GM10248 (cell line): ENCODE results near the gene TNFSF15.
A peak's percentile ranks its signal among the peaks of the same experiment; 100 is the strongest.
"Not testable (repeated sequence)": the region's sequence is repeated elsewhere in the genome, so short reads cannot be mapped to it uniquely, and the experiment has no call there.

Source experiments
- CTCF ChIA-PET: fragments of 300-600 bp; sonication (Branson Sonifier 250); formaldehyde crosslinking; extraction: SDS; loops from one replicate; lab custom pipeline; 2021; ENCODE audit warnings: antibody characterized with exemption; lab: Yijun Ruan, JAX
- POLR2A ChIA-PET: fragments of 350-650 bp; sonication (Branson Sonifier 250); formaldehyde crosslinking; extraction: SDS; loops from one replicate; lab custom pipeline; 2020; ENCODE audit warnings: antibody characterized with exemption; lab: Yijun Ruan, JAX
- DNase-seq: peaks from one replicate; pipeline ENCODE4 v3.0.0; 2012; ENCODE audit errors: extremely low spot score
- TF ChIP-seq, protein P1 (sequence below): IDR thresholded peaks from 2 replicates; pipeline ENCODE4 v1.5.1; 2012; ENCODE audit warnings: mild to moderate bottlenecking, low read depth; ENCODE audit errors: extremely low read depth, missing control alignments, control extremely low read depth

The TNFSF15 gene

DNA sequence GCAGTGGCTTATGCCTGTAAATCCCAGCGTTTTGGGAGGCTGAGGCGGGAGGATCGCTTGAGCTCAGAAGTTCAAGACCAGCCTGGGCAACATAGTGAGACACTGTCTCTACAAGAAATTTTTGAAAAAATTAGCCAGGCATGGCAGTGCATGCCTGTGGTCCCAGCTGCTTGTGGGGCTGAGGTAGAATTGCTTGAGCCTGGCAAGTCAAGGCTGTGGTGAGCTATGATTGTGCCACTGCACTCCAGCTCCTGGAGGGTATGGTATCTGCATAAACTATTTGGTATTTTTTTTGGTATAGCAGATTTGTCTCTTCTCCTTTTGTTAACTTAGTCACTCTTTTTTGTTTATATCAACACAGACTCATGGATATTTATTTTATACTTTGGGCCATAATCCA lies 62.4 kb downstream of the TNFSF15 start:
- CTCF ChIA-PET, result interaction anchor here (0.8 to 1.7 kb wide), 3 partner anchors 63 to 271 kb away, joined by 3 to 6 read pairs (median 5); no protein-coding TSS in a partner anchor
- POLR2A ChIA-PET, result no interaction called here
- TF ChIP-seq, protein P1, sequence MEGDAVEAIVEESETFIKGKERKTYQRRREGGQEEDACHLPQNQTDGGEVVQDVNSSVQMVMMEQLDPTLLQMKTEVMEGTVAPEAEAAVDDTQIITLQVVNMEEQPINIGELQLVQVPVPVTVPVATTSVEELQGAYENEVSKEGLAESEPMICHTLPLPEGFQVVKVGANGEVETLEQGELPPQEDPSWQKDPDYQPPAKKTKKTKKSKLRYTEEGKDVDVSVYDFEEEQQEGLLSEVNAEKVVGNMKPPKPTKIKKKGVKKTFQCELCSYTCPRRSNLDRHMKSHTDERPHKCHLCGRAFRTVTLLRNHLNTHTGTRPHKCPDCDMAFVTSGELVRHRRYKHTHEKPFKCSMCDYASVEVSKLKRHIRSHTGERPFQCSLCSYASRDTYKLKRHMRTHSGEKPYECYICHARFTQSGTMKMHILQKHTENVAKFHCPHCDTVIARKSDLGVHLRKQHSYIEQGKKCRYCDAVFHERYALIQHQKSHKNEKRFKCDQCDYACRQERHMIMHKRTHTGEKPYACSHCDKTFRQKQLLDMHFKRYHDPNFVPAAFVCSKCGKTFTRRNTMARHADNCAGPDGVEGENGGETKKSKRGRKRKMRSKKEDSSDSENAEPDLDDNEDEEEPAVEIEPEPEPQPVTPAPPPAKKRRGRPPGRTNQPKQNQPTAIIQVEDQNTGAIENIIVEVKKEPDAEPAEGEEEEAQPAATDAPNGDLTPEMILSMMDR, result no peak
- DNase-seq, result no peak

DNA sequence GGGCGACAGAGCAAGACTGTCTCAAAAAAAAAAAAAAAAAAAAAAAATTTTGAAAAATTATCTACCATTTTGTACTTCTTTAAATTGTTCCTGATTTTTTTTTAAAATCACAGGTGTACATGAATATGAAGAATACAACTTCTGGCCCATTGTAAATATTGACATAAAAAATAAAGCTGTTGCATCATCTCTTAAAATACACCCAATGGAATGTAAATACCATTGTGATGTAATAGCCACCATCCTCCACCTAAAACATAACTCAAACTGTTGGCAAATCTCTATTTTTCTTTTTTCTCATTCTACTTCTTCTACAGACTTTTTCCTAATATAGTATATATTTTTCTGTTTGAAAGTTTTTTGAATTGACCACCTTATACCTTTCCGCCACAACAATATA lies 62.9 kb downstream of the TNFSF15 start:
- TF ChIP-seq, protein P1, result no peak
- CTCF ChIA-PET, result interaction anchor here (1.6 to 1.9 kb wide), 3 partner anchors 62 to 271 kb away, joined by 5 to 6 read pairs (median 5); no protein-coding TSS in a partner anchor
- POLR2A ChIA-PET, result no interaction called here

GRCh38 chr9:114741521-114741920 lies 64.3 kb downstream of the TNFSF15 start:
- CTCF ChIA-PET, result interaction anchor here (1.1 to 1.9 kb wide), 4 partner anchors 9 to 273 kb away, joined by 3 to 7 read pairs (median 4); no protein-coding TSS in a partner anchor
- DNase-seq, POLR2A ChIA-PET: not testable (repeated sequence)

More for the DNA sequence above, 62.9 kb downstream of the TNFSF15 start:
- DNase-seq, result no peak

GRCh38 chr9:114738581-114739316 lies 67.1 kb downstream of the TNFSF15 start:
- CTCF ChIA-PET, result interaction anchor here (0.8 to 5.5 kb wide), 24 partner anchors 10 to 303 kb away, joined by 3 to 39 read pairs (median 4); partner anchors contain the start of gene TEX48
- TF ChIP-seq, protein P1, result peak; percentile 52
- POLR2A ChIA-PET, result no interaction called here
- peak; percentile 62 for DNase-seq

- CTCF ChIA-PET, result interaction anchor here (0.7 to 5.5 kb wide), 20 partner anchors 9 to 304 kb away, joined by 3 to 39 read pairs (median 4); partner anchors contain the start of gene TEX48
- TF ChIP-seq, protein P1, result no peak
- no peak for DNase-seq
- POLR2A ChIA-PET, result no interaction called here
These were observed 68.0 kb downstream of the TNFSF15 start for GRCh38 chr9:114737847-114738246.

GRCh38 chr9:114737118-114737517 lies 68.7 kb downstream of the TNFSF15 start:
- ChIA-PET POLR2A (no interaction called here), CTCF (interaction anchor here (1.1 to 5.5 kb wide), 5 partner anchors 44 to 278 kb away, joined by 3 to 39 read pairs (median 9); partner anchors contain the start of gene TEX48)
- TF ChIP-seq, protein P1, result no peak
- DNase-seq, result no peak

DNA sequence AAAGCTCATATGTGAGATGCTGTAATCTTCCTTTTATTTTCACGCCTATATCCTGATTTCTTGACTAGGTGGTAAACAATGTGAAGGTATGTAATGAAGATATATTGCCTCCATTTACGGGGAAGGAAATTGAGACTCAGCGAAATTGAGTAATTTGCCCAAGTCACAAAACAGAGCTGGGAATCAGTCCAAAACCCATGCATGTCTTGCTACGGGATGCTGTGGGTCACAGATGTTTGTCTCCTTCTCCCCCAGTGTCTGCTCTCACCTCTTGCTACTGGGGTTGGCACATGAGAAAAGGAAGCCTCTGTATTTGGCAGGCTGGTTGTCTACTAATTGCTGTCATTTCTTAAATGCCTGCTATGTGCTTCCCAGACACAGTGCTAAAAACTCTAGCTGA lies 70.1 kb downstream of the TNFSF15 start:
- CTCF ChIA-PET, result interaction anchor here (0.7 to 5.5 kb wide), 6 partner anchors 15 to 286 kb away, joined by 3 to 39 read pairs (median 4); partner anchors contain the start of gene TEX48
- TF ChIP-seq, protein P1, result no peak
- DNase-seq, result no peak
- POLR2A ChIA-PET, result no interaction called here

- POLR2A ChIA-PET, DNase-seq: not testable (repeated sequence)
- CTCF ChIA-PET, result interaction anchor here (0.7 to 5.5 kb wide), 6 partner anchors 16 to 286 kb away, joined by 3 to 39 read pairs (median 4); partner anchors contain the start of gene TEX48
These were observed 70.7 kb downstream of the TNFSF15 start for GRCh38 chr9:114735139-114735538.
